Iris pigment epithelial cell (primary cell): ENCODE measurements around the gene BAHCC1.

Experiments used
- DNase-seq: peaks from one replicate; pipeline ENCODE4 v3.0.0-alpha.2; 2011; ENCODE audit warnings: low read depth

Gene BAHCC1

DNA sequence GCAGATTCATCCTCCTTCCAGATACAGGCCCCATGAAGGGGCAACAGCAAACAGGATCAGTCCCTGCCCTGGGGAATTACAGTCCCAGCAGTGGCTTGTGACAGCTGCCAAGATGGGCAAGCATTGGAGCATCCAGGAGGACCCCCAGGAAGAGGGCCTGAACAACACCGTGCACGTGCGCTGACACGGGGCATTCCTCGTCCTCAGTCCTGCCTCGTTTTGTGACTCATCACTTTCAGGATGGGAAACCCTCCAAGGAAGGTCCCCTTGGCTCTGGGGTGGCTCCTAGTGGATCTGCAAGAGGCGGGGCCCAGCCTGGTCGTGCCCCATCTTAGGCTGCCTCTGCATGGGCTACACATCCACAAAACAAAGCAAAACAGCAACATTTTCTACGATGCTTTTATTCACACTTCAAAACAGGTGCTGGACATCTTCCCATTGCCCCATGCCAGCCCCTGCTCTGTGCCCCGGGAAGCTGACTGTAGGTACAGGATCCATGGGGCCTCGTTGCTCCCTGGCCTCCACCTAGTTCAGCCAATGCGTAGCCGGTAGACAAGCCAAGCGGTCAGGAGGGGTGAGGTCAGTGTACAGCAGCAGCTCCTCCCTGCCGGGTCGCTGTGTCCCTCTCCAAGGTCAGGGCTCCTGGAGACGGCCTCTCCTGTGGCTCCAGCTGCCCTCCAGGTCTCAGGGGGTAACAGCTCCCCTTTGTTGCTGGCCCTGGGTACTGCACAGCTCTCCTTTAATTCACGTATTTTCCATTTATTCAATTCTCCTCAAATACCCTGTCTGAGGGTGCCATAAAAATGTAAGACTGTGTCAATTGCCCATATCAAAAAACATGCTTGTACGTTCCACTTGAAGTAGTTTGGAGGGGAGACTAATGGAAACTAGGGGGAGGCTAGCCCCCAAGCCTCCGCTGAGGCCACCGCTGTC, 85.1 kb downstream of the BAHCC1 start:
- peak; percentile 22 for DNase-seq

DNA sequence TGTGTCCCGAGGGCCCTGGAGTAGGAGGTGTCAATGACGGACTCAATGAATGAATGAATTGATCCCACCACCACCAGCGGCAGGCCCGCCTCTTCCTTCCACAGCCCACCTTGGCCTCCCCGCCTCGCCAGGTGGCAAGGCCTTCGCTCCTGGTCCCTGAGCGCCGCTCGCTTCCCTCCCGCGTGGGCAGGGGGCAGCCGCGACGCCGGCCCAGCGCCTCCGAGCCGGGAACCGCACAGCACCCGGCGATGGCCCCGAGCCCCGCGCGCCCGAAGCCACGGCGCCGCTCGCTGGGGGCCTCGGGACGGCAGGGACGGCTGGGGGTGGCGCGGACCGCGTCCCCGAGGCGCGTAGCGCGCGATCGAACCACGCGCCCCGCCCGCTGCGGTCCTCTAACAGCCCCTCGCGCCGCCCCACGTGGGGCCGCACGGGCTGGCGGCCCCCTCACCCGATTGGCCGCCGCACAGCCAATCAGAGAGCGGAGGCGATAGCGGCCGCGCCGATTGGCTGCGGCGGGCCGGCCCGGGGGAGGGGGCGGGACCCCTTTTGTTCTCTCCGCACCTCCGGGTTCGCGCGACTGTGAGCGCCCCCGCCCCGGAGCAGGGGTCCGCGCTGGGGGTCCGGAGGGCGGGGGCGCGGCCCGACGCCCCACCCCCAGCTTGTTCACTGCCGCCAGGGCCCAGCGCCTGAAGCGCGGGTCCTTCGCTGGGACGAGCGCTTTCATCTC, 86.0 kb downstream of the BAHCC1 start:
- DNase-seq: peak; percentile 43

DNA sequence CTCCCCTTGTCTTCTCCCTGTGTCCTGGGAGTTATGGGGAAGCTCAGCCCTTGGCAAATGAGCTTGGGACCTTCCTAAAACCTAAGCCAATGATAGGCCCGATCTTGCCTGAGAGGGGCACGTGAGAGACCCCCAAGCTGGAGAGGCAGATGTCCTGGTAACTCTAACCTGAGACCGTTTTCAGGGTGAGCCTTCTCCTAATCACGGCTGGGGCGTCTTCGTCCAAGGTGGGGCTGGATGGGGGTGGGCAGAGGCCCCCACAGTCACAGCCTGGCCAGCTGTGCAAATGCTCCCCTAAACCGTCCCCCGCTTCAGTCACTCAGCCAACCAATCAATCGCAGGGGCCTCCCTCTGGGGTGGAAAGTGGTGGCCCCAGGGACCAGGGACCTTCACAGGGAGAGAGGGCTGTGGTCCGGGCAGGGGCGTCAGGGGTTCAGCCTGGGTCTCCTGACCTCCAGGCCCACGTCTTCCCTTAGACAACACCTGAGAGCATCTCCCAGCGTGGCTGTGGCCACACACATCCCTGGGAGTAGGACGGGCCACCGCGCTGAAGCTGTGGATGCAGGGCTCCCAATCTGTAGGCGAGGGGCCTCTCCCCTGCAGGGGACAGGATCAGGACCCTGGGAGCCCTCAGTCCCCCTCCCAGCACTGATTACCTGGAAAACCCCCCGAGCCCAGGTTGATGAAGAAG, 86.7 kb downstream of the BAHCC1 start:
- no peak for DNase-seq

DNA sequence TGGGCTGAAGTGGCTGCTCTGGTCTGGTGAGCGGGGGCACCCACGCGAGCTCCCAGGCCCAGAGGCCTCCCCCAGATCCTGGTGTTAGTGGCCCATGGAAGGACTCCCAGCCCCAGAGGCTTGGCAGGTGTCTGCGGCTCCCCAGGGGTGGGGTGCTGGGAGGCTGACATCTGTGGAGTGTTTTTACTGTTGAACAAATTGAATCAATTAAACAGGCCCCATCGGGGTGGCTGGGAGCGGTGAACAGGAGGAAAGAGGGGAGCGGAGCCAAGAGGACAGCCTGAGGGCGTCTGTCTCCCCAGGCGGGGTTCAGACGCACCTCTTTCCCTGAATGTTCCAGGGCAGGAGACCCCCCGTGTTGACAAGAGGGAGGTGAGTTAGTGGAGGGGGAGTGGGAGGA, 87.4 kb downstream of the BAHCC1 start:
- no peak for DNase-seq

DNA sequence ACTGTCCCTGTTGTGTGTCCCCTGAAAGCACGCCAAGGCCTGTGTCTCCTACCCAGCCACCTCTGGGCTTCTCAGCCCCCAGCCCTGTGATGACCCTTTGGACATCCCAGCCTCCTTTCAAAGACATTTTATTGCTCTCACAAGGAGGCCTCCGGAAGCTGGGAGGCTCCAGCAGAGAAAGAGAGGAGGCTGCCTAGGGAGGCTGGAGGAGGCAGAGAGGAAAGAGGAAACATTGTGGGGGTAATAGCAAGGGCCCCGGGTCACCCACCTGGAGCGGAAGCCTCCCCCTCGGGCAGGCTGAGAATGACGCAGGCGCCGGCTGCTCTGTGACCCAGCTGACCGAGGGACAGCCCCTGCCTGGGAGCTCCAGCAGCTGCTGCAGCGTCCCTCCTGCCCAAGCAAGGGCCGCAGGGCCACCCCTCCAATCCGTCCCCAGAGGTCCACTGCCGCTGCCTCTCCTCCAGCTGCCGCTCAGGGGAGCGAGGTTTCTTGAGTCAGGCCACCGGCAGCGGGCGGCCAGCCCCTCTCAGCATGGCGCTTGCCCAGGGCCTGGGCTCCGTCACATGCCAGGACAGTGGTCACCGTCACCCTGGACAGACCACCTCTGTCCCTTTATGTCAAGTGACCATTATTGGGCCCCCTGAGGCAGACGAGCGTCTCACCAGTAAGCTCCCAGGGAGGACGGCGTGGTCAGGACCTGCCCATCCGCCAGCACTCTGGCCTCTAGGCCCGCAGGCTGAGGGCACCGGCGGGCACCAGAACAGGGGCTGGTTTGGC, 88.0 kb downstream of the BAHCC1 start:
- no peak for DNase-seq

DNA sequence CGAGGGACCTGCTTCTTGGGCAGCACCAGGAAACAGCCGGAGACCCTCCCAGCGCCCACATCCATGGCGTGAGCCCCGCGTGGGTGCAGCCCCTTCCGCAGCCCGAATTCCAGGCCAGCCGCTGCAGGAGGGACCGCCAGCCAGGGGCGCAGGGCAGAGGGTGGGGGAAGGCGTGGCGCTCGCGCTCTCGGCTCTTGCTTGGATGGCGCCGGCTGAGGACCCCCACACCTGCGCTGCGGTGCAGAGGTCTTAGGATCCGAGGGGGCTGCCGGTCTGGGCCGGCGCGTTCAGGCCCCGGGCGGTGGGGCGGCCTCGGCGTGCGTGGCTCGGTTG, 88.6 kb downstream of the BAHCC1 start:
- DNase-seq: no peak

DNA sequence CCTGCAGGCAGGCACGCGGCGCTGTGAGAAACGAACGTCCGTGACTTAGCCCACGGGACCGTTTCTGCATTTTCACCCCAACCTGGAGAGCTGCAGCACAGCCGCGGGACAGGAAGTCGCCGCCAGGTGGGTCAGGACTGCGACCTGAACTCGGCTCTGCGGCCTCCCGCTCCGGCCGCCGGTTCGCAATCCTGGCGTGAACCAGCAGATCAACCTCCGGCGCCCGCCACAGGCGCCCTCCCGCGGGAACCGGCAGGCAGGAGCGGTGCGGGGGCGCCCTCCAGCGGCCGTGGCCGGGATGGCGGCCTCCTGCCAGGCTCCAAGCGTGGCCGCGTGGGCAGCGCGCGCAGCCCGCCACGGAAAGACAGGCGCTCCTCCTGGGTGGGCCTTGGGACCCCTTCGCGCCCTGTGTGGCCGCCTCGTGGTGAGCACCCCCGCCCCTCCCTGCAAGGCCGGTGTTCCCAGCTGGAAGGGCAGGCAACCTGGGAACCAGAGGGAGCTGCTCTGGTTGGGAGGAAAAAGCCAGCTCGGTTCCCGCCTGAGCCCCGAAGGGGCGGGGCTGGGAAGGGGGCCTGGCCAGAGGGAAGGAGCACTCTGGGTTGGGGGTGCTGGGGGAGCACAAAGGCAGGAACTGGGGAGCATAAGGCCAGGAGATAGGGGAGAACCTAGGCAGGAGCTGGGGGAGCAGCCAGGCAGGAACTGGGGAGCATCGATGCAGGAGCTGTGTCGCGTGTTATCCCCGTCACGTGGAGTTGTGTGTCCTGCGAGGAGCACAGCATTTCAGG, 89.1 kb downstream of the BAHCC1 start:
- DNase-seq: peak; percentile 73

DNA sequence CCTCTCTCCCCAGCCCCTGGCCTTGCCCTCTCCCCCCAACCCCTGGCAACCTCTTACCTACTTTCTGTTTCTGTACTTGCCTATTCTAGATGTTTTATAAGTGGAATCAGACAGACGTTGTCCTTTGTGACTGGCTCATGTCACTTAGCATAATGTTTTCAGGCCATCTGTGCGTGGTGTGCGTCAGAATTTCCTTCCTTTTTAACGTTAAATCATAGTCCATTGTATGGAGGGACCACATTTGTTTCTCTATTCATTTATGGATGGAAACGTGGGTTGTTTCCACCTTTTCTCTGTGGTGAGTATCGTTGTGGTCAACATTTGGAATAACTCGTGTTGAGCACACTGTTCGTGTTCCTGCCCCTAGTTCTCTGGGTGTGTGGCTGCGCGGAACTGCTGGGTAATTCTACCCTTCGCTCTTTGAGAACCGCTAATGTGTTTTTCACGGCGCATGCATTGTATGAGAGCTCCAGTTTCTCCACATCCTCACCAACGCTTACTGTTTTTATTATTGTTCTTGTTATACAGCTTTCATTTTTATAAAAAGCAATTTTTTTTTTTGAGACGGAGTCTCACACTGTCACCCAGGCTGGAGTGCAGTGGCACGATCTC, 91.0 kb downstream of the BAHCC1 start:
- DNase-seq: no peak

DNA sequence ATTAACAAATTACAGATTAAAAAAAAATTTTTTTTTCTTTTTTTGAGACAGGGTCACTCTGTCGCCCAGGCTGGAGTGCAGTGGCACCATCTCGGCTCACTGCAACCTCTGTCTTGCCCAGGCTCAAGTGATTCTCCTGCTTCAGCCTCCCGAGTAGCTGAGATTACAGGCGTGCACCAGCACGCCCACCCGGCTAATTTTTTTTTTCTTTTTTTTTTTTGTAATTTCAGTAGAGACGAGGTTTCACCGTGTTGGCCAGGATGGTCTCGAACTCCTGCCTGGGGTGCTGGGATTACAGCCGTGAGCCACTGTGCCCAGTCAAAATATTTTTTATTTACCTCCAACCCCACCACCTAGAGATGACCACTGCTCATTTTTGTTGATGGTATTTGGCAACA, 91.8 kb downstream of the BAHCC1 start:
- DNase-seq: no peak

DNA sequence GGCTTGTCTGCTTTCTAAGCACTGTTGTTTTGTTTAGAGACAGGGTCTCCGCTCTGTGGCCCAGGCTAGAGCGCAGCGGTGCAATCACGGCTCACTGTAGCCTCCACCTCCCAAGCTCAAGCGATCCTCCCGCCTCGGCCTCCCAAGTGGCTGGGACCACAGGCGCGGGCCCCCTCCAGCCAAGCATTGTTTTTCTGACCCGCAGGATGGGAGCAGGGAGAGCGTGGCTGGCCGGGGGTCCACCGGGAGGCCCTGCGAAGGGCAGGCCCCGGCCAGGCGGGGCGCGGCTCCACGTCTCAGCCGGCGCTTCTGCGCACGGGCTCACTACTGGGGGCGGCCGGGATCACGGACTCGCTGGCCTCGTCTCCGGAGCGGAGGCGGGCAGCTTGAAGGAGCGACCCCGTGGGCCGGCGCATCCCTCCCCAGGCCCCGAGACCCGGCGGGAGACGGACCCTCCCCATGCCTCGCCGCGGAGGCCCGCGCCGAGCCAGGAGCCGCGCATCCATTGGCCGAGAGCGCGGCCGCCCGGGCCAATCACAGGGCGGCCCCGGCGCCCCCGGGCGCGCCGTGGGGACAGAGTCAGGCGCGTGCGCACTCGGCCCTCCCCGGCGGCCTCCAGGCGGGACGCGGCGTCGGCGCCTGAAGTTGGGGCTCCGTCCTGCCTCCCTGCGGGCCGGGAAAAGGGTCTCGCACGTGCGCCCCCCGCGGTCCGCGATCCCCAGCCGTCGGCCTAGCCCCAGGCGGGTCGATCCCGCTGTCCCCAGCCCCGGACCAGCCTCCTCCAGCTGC, 92.4 kb downstream of the BAHCC1 start:
- peak; percentile 66 for DNase-seq

DNA sequence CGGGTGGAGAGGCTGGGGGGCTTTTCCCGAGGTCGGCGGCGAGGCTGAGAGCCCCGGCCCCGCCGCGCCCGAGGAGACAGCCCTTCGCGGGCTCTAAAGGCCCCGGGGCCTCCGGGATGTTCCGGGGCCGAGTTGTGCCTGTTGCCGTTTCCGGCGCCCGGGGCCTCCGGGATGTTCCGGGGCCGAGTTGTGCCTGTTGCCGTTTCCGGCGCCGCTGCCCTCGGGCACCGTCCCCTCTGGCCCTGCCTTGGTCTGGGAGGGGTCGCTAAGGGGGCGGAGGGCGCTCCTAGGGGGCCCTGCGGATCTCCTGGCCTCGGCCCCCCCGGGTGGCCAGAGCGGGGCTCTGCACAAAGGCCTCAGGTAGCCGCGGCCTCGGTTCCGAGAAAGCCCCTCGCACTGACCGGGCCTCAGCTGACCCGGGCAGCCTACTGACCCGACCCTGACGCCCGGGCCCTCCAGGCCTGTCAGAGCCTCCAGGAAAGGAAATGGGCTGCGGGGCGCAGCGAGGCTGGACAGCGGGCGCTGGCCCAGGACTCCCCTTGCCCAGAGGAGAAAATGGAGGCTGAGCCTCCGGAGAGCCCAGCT, 93.1 kb downstream of the BAHCC1 start:
- DNase-seq: no peak

DNA sequence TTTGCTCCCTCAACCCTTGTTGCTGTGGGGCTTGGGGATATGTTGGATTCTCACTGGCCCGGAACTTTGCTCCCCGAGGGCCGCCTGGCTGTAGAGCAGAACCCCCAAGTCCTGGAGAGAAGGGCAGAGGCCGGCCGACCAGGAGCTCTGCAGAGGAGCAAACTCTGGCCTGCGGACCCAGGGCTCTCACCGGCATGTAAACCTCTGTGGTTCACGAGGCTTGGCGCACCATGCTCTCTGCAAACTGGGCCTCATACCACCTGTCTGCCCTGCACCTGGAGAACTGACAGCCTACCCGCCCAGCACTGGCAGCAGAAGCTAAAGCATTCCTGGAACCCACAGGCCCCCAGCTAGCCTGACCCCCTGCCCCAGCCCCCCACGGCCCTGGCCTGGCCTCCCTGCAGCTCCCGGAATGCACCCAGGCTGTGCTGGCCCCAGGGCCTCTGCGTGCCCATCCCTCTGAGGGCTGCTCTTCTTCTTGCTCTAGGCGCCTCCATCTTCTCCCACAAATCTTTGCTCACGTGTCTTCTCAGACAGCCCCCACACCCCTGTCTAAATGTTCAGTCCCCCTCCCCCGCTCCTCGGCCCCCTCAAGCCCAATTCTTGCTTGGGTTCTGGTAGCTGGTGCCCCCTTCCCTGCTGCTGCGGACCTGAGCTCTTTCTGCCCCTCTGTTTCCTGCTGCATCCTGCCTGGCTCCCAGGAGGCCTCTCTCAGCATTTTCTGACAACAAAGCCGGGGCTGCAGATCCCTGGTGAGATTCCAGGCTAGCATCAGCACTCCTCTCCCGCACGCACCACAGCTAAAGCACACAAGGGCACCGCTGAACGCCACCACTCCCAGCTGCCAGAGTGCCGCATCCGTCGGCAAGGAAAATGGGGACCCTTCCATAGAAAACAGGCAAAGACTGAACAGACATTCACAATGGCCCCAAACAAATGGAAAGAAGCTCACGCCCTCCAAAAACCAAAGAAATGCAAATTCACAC, 94.0 kb downstream of the BAHCC1 start:
- no peak for DNase-seq

DNA sequence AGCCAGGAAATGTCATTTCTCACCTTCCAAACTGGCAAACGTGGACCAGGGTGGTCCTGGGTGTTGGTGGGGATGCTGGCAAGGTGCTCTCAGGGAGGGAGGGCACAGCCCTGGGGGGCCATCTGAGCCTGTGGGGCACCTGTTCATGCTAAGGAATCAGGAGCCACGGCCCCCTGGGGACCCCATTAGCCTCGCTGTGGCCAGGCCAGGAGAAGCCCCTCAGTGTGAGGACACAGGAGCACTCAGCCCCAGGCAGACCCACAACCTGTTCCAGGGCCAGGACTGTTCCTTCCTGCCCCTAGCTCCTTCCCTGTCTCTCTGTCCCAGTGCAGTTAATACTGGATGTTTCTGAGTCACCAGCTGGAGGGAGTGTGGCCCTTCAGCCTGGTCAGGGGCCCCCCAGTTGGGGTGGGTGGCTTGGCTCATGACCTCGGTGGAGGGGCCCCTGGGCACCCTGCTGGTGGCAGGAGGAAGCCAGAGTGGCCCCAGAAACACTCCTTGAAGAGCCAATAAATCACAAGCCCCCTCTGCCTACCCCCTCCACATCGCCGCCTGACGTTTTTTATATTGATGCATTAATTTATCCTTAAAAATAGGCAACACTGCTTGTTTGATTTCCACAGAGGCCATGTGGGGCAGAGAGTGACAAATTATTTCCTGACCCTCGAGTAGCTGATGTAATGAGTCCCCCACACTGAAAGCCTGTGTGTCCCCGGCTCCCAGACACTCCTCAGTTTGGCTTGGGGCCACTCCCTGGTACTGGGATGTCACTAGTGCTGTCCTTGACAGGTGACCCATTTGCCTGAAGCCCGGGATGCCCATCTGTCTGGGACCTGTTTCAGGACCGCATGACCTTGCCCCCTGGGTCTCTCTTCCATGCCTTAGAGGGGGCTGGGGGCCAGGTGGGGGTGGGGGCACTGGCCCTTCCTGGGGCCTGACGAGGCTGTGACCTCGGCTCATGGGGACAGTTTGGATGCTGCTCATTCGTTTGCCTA, 95.0 kb downstream of the BAHCC1 start:
- DNase-seq: no peak

DNA sequence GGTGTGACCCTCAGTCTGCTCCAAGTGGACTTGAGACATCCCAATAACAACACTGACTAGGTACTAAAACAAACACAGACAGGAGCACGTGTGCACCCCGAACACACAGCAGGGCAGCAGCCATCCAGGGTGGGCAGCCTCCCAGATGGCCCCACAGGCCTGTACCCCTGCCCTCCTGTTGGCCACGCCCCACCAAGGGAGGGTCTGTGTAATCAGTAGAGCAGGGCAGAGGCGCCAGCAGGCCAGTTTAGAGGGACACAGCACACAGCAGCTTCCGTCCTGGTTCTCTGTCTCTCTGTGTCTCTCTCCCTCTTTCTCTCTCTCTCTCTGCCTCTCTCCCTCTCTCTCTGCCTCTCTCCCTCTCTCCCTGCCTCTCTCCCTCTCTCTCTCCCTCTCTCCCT, 95.9 kb downstream of the BAHCC1 start:
- no peak for DNase-seq

DNA sequence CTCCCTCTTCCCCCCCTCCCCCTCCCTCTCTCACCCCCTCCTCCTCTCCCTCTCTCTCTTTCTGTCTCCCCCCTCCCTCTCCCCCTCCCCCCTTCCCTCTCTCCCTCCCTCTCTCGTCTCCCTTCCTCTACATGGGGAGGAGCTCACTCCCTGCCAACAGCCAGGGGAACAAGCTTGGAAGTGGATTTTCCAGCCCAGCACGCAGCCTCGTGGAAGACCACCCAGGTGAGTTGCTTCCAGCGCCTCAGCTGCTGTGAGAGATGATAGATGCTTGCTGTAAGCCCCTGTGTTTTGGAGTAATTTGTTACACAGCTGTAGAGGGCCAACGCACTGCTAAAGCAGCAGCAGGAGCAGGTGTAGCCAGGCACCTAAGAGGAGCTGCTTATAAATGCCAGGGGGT, 96.5 kb downstream of the BAHCC1 start:
- no peak for DNase-seq

DNA sequence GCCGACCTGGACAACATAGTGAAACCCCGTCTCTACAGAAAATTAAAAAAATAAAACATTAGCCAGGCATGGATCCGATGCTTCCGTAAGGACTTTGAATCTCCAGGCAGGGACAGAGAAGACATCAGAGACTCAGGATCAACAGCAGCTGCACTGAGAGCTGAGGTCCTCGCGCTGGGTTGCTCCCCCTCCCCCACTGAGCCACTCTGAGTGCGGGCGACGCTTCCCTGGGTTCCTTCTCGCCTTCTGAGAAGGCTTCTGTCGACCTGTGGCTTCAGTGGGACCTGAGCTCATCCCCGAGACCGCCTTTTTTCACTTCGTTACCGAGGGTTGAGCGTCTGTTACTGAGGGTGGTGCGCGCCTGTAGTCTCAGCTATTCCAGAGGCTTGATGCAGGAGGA, 96.9 kb downstream of the BAHCC1 start:
- DNase-seq: no peak

DNA sequence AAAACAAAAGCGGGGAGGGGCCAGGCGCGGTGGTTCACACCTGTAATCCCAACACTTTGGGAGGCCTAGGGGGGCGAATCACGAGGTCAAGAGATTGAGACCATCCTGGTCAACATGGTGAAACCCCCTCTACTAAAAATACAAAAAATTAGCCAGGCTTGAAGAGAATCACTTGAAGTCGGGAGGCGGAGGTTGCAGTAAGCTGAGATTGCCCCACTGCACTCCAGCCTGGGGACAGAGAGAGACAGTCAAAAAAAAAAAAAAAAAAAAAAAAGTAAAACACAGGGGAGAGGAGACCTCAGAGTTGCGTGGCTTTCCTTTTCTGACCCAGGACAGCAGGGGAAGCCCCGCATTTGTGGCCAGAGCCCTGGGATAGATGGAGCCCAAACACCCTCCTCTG, 97.4 kb downstream of the BAHCC1 start:
- DNase-seq: no peak
